ENCODE data around the gene FOXJ2. TPM values are rescaled to one million over a fixed set of nuclear protein-coding genes. Genes with fewer than 3 reads are reported as not detected.
"Not testable (repeated sequence)": the region's sequence is repeated elsewhere in the genome, so short reads cannot be mapped to it uniquely, and the experiment has no call there.

The FOXJ2 gene
- total RNA-seq, 4 donors from 2014 or later, result 19.4 to 27.2 (median 23.5) TPM

DNA sequence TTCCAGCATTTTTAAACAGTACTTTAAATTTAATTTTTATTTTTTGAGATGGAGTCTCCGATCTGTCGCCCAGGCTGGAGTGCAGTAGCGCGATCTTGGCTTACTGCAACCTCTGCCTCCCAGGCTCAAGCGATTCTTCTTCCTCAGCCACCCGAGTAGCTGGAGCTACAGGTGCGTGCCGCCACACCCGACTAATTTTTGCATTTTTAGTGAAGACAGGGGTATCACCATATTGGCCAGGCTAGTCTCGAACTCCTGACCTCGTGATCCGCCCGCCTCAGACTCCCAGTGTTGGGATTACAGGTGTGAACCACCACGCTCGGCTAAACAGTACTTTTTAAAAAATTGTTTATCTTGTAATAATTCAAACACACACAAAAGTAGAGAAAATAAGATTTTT lies 4.2 kb upstream of the FOXJ2 start:
- no peak for DNase-seq (ENCODE audit: low spot score in 2 of 2)
- no peak overlapping the region for H3K4me3 ChIP-seq (ENCODE audit: low read depth, poor library complexity, severe bottlenecking)
- intact Hi-C loops (cut with DNase I; ENCODE audit: low total_unique reads), result no loop called here
- 94 to 96% methylated on average over 15 of the region's 15 CpGs for WGBS, 2 donors
- no peak for TF ChIP-seq POLR2A (IDR thresholded peaks at IDR 0.05)
- TF ChIP-seq, protein P1, sequence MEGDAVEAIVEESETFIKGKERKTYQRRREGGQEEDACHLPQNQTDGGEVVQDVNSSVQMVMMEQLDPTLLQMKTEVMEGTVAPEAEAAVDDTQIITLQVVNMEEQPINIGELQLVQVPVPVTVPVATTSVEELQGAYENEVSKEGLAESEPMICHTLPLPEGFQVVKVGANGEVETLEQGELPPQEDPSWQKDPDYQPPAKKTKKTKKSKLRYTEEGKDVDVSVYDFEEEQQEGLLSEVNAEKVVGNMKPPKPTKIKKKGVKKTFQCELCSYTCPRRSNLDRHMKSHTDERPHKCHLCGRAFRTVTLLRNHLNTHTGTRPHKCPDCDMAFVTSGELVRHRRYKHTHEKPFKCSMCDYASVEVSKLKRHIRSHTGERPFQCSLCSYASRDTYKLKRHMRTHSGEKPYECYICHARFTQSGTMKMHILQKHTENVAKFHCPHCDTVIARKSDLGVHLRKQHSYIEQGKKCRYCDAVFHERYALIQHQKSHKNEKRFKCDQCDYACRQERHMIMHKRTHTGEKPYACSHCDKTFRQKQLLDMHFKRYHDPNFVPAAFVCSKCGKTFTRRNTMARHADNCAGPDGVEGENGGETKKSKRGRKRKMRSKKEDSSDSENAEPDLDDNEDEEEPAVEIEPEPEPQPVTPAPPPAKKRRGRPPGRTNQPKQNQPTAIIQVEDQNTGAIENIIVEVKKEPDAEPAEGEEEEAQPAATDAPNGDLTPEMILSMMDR (IDR thresholded peaks at IDR 0.05), result no peak

DNA sequence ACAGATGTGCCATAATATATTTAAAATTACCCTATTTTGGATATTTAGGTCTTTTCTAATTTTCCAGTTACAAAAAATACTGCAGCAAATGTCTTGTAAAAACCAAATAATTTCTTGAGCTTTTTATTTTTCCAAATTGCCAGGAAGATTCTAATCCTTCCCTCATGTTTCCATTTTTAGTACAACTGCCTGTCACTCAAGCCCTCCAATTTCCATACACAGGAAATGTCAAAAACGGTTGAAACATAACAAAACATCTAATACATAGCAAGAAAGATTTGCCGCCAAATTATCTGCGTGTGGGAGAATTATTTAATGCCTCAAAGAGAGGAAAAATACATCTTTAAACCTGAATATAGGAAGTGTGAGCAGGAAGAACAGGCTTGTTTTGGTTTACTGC lies 2.3 kb upstream of the FOXJ2 start:
- intact Hi-C loops (cut with DNase I; ENCODE audit: low total_unique reads), result no loop called here
- DNase-seq (ENCODE audit: low spot score in 2 of 2), result no peak

DNA sequence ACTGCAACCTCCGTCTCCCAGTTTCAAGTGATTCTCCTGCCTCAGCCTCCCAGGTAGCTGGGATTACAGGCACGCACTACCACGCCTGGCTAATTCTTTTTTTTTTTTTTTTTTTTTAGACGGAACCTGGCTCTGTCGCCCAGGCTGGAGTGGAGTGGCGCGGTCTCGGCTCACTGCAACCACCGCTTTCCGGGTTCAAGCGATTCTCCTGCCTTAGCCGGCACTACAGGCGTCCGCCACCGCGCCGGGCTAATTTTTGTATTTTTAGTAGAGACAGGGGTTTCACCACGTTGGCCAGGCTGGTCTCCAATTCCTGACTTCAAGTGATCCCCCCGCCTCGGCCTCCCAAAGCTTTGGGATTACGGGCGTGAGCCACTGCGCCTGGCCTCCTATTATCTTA lies 1.5 kb upstream of the FOXJ2 start:
- WGBS, 2 donors, result 92 to 97% methylated on average over 23 of the region's 23 CpGs
- intact Hi-C loops (cut with DNase I; ENCODE audit: low total_unique reads); H3K4me3 ChIP-seq (ENCODE audit: low read depth, poor library complexity, severe bottlenecking); DNase-seq (ENCODE audit: low spot score in 2 of 2): not testable (repeated sequence)

More for the DNA sequence above, 2.3 kb upstream of the FOXJ2 start:
- 74 to 76% methylated on average over 3 of the region's 3 CpGs for WGBS, 2 donors
- TF ChIP-seq POLR2A (IDR thresholded peaks at IDR 0.05), result no peak
- TF ChIP-seq, protein P1 (IDR thresholded peaks at IDR 0.05), result no peak
- H3K4me3 ChIP-seq (ENCODE audit: low read depth, poor library complexity, severe bottlenecking), result no peak overlapping the region

DNA sequence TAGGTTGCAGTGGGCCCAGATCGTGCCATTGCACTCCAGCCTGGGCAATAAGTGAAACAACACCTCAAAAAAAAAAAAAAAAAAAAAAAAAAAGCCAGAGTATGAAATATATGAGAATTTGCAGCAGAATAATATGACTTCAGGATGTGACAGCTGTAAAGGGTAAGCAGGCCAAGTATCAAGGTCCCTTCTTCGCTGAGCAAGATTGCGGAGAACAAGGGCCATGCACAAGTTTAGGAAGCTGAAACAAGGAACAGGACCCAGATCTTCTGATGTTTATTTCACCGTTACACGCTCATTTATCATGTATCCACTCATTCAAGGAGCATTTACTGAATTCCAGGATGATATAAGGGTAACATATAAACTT lies 659 bp upstream of the FOXJ2 start:
- WGBS, 2 donors, result 35 to 38% methylated on average over 5 of the region's 5 CpGs
- TF ChIP-seq, protein P1 (IDR thresholded peaks at IDR 0.05), result no peak
- no peak for TF ChIP-seq POLR2A (IDR thresholded peaks at IDR 0.05)
- intact Hi-C loops (cut with DNase I; ENCODE audit: low total_unique reads), result no loop called here
- peak overlapping the region; percentile 27 for H3K4me3 ChIP-seq (ENCODE audit: low read depth, poor library complexity, severe bottlenecking)
- DNase-seq (ENCODE audit: low spot score in 2 of 2), result no peak

DNA sequence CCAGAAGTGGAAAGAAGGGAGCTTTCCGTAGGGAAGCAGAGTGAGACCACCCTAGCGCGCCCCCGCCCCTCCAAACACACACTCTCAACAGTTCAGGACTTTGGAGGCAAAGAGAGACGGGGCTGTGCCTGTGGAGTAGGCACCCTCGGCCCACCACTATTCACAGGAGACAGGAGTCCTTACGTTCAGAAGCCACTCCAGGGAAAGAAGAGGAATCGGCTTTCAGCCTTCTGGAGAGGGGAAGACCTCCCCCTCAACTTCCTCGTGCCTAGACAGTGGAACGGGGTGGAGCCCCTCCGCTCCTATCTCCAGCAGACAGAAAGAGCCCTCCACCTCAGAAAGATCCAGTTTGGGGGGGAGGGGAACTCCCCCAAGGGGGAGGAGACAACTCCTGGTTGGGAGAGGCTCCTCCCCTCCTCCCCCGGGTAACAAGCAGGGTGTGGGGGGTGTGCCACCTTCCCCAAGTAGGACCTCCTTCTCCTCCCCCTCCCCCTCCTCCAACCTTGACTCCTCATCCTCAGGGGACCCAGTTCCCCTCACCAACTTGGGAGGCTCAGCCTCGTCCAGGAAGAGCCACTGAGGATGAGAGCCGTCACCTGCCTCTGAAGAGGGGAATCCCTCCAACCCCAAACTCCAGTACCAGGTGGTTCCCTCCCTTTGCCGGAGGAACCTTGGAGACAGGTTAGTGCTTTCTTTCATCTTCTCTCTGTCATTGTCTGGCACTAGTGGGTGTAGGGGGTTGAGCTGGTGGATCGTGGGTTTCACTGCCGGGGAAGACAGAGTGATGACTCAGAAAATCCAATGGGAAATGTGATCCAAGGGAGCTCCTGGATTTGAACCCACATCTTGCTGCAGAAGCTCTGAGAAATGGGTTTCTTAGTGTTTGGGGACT lies 883 bp downstream of the FOXJ2 start:
- whole genome bisulfite sequencing, 2 donors, result 2 to 3% methylated on average over 12 to 16 of the region's 17 CpGs
- TF ChIP-seq, protein P1 (IDR thresholded peaks at IDR 0.05), result no peak
- TF ChIP-seq POLR2A (IDR thresholded peaks at IDR 0.05), result no peak
- intact Hi-C loops (cut with DNase I; ENCODE audit: low total_unique reads), result no loop called here
- peak overlapping the region; percentile 76 for H3K4me3 ChIP-seq (ENCODE audit: low read depth, poor library complexity, severe bottlenecking)
- DNase-seq (ENCODE audit: low spot score in 2 of 2), result peak; percentile 60 to 89

DNA sequence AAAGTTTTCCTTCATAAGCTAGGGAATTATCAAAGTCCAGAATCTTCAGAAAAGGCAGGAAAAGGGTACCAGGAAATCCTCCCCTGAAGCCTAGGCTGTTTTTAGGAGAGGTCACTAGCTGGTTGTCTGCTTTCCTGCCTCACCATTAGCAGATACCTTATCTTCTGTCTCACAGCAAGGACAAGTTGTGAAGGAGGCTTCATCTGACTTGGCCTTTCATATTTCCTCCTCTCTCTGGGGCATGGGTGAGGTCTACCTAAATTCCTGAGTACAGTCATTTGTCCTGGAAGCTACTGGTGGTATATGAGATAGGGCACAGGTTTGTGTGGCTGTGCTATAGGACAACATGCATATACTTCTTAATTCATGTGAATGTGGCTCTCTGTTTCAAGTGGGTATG lies 2.3 kb downstream of the FOXJ2 start:
- no peak for DNase-seq (ENCODE audit: low spot score in 2 of 2)
- TF ChIP-seq, protein P1 (IDR thresholded peaks at IDR 0.05), result no peak
- no peak for TF ChIP-seq POLR2A (IDR thresholded peaks at IDR 0.05)
- H3K4me3 ChIP-seq (ENCODE audit: low read depth, poor library complexity, severe bottlenecking), result no peak overlapping the region
- intact Hi-C loops (cut with DNase I; ENCODE audit: low total_unique reads), result no loop called here

All from lower leg skin (tissue), 4 donors.